AG09319 (cell line): ENCODE results near the gene SELENOO.

Experiments used
- DNase-seq: peaks from one replicate; pipeline ENCODE4 v3.0.0-alpha.2; 2010; ENCODE audit warnings: low read depth; ENCODE audit errors: extremely low read depth
- TF ChIP-seq, protein P1 (sequence below): IDR thresholded peaks from 2 replicates; pipeline ENCODE4 v1.5.1; 2011; ENCODE audit warnings: low read depth, mild to moderate bottlenecking, inconsistent platforms, low read length, moderate library complexity

SELENOO gene

DNA sequence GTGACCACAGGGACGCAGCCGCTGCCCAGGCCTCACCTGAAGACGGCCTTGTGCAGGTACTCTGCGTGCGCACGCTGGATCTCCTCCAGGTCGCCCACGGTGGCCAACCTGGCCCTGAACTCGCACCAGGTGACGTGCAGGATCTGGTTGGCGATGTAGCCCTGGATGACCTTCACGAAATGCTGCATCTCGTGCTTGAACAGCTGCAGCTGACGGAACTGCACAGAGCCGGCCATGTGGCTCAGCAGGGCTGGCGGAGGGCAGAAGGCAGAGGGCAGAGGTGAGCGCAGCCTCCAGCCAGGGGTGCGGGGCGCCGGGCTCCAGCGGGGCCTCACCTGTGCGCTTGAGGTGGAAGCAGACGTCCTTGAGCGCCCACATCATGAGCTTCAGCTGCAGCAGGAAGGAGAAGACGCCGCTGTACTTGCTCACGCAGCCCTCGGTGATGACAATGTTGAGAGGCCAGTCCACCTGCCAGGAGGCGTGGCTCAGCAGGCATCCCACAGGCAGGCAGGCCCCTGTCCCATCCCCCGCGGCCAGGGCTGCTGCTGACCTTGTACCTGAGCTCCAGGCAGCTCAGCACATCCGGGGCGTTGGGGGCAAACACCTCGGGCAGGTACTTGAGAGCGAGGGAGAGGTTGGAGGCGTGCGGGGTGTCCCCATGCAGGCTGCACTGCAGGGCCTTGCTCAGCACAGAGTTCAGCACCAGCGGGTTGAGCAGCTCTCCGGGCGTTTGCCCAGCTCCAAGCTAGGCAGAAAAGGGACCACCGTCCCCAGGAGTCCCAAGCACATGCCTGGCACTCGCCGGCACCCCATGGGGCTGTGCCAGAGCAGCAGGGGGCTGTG, 17.6 kb downstream of the SELENOO start:
- DNase-seq, result no peak
- TF ChIP-seq, protein P1, sequence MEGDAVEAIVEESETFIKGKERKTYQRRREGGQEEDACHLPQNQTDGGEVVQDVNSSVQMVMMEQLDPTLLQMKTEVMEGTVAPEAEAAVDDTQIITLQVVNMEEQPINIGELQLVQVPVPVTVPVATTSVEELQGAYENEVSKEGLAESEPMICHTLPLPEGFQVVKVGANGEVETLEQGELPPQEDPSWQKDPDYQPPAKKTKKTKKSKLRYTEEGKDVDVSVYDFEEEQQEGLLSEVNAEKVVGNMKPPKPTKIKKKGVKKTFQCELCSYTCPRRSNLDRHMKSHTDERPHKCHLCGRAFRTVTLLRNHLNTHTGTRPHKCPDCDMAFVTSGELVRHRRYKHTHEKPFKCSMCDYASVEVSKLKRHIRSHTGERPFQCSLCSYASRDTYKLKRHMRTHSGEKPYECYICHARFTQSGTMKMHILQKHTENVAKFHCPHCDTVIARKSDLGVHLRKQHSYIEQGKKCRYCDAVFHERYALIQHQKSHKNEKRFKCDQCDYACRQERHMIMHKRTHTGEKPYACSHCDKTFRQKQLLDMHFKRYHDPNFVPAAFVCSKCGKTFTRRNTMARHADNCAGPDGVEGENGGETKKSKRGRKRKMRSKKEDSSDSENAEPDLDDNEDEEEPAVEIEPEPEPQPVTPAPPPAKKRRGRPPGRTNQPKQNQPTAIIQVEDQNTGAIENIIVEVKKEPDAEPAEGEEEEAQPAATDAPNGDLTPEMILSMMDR, result no peak

DNA sequence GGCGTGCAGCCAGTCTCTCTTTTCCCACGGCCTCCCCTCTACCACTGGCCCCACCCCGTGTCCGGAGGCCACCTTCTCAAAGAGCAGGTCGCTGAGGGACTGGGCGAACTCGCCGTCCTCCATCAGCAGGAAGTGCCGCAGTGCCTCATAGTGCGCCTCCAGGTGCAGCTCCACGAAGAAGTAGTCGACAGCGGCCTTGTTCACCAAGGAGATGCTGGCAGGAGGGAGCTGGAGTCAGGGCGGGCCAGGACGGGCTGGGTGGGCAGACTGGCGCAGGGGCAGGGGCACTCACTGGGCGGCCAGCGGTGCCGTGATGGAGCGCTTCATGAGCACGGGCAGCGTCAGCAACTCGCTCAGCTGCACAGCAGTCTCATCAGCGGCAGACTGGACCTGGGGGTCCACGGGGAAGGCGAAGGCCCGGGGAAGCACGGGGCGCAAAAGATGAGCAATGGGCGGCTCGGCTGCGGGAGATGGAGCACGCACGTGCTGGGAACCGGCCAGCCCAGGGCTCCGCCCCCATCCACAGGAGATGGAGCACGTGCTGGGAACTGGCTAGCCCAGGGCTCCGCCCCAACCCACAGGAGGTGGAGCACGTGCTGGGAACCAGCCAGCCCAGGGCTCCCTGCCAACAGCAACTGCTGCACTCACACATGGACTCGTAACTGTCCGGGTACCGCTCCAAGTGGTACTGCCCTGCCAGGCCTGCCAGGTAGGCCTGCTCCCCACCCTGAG, 18.4 kb downstream of the SELENOO start:
- TF ChIP-seq, protein P1, result no peak
- peak; percentile 43 for DNase-seq

DNA sequence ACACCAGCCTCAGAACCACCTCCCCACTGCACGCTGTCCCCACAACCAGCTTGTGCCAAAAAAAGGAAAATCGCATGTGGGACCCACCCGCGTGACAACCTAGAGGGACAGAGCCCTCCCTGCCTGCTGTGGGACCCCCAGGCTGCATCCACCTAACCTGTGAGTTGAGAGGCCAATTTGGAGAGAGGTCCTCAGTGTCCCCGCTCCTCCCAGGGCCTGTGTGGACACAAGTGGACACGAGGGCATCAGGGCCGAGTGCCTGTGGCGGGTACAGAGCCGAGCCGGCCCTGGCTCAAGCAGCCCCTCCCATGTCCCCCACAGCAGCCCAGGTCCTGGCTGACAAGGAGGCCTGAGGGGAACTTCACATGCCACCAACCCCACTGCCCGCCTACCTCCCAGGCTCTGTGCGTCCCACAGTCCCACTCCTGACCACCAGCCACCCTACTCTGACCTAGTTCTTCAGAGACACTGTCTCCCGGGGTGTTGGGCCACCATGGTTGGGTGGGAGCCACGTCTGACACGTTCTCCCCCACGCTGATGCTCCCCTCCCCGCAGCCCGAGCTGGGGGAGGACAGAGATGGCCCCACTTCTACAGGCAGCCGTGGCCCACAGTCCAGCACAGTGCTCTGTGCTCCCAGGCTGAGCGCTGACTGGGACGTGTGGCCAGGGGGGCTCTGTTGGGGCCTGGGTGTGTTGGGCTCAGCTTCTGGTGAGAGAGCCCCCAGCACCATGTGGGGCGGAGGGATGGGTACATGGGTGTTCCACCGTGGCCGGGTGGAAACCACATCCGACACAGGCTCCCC, 19.2 kb downstream of the SELENOO start:
- DNase-seq, result no peak
- TF ChIP-seq, protein P1, result no peak

DNA sequence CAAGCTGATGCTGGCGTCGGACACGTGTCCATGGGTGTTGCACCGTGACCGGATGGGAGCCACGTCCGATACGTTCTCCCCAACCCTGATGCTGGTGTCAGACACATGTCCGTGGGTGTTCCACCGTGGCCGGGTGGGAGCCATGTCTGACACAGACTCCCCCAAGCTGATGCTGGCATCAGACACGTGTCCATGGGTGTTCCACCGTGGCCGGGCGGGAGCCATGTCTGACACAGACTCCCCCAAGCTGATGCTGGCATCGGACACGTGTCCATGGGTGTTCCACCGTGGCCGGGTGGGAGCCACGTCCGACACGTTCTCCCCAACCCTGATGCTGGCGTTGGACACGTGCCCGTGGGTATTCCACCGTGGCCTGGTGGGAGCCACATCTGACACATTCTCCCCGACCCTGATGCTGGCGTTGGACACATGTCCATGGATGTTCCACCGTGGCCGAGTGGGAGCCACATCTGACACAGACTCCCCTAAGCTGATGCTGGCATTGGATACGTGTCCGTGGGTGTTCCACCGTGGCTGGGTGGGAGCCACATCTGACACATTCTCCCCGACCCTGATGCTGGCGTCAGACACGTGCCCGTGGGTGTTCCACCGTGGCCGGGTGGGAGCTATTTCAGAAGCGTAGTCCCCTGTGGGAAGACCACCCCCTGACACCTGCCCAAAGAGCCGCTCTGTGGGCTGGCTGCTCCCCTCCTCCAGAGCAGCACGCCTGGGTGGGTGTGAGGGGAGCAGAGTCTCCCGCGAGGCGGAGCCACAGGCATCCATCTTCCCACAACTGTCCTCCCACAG, 20.0 kb downstream of the SELENOO start:
- DNase-seq, result no peak
- TF ChIP-seq, protein P1, result no peak

DNA sequence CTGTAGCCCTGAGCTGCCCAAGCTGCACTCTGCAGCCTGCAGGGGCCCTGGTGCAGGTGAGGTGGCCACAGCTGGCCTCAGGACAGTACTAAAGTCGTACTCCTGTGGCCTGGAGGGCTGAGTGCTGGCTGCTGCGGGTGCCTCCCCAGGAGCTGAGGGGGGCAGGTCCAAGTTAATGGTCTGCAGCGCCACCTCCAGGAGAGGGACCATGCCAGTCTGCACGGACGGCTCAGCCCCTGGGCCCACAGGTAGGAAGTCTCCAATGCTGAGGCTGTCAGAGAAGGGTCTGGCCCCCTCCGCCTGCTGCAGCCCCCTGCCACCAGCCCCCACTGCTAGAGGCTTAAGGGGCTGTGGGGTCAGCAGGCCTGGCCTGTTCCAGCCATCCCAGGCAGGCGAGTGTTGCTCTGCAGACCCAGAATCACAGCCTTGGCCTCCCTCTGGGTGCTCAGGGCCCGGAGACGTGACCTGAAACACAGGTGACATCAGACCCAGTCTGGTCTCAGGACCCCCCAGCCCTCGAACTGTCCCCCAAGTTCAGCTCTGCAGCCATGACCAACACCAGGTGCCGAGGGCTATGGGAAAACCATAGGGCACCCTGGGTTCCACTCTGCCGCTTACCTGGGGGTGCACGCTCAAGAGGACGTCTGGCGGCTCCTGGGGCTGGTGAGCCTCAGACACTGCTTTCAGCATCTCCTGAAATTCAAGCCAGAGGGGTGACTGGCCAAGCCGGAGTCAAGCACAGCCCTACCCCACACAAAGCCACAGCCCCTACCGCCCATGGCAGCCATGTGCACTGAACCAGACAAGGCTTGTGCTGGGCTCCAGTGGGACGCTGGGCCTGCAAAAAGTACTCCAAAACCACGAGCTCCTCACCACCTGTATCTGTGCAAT, 20.8 kb downstream of the SELENOO start:
- TF ChIP-seq, protein P1, result no peak
- no peak for DNase-seq

DNA sequence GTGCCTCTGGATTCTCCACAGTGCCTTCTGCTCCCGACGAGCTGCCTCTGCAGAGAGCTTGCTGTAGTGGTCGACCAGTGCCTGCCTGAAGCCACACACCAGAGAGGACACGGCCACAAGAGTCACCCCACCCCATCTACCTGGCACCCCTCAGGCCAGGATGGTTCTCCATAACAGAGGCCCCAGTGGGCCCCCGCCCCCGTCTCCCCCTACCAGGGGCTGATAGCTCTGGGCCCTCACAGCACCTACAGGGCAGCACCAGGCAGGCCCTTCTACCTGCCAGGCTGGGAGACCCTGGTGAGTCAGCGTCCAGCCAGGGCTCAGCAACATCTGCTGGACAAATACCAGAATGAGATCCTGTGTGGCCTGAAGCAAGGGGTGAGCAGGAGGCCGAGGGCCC, 21.7 kb downstream of the SELENOO start:
- no peak for DNase-seq
- TF ChIP-seq, protein P1, result no peak
